WERI-Rb-1 (cell line): ENCODE data around the gene EID2.

Experiments
- DNase-seq: peaks from one replicate; pipeline ENCODE4 v3.0.0-alpha.2; 2020
- H3K27ac ChIP-seq: fragments of 250-450 bp; sonication (Bioruptor Pico); 2 replicates; pipeline ENCODE4 v1.5.1; 2020; ENCODE audit warnings: mild to moderate bottlenecking, moderate library complexity
- H3K27me3 ChIP-seq: fragments of 250-450 bp; sonication (Bioruptor Pico); 2 replicates; pipeline ENCODE4 v1.5.1; 2021; ENCODE audit warnings: mild to moderate bottlenecking, low read depth, moderate library complexity; ENCODE audit not compliant: insufficient read depth, severe bottlenecking
- H3K36me3 ChIP-seq: fragments of 250-450 bp; sonication (Bioruptor Pico); 2 replicates; pipeline ENCODE4 v1.5.1; 2020; ENCODE audit warnings: mild to moderate bottlenecking, moderate library complexity
- H3K4me3 ChIP-seq: 2 replicates; pipeline ENCODE4 v1.5.1; 2011; ENCODE audit warnings: low read depth, mild to moderate bottlenecking, control low read depth, low read length
- H3K9me3 ChIP-seq: fragments of 250-450 bp; sonication (Bioruptor Pico); 2 replicates; pipeline ENCODE4 v1.5.1; 2021; ENCODE audit warnings: mild to moderate bottlenecking, moderate library complexity; ENCODE audit not compliant: severe bottlenecking
- TF ChIP-seq, protein P1 (sequence below): IDR thresholded peaks from 2 replicates; pipeline ENCODE4 v1.5.1; 2011; ENCODE audit warnings: low read depth, mild to moderate bottlenecking, control low read depth, inconsistent platforms, low read length

Gene EID2, protein sequence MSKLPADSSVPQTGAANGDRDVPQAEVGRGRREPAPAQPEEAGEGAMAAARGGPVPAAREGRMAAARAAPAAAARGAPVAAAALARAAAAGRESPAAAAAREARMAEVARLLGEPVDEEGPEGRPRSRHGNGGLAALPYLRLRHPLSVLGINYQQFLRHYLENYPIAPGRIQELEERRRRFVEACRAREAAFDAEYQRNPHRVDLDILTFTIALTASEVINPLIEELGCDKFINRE

DNA sequence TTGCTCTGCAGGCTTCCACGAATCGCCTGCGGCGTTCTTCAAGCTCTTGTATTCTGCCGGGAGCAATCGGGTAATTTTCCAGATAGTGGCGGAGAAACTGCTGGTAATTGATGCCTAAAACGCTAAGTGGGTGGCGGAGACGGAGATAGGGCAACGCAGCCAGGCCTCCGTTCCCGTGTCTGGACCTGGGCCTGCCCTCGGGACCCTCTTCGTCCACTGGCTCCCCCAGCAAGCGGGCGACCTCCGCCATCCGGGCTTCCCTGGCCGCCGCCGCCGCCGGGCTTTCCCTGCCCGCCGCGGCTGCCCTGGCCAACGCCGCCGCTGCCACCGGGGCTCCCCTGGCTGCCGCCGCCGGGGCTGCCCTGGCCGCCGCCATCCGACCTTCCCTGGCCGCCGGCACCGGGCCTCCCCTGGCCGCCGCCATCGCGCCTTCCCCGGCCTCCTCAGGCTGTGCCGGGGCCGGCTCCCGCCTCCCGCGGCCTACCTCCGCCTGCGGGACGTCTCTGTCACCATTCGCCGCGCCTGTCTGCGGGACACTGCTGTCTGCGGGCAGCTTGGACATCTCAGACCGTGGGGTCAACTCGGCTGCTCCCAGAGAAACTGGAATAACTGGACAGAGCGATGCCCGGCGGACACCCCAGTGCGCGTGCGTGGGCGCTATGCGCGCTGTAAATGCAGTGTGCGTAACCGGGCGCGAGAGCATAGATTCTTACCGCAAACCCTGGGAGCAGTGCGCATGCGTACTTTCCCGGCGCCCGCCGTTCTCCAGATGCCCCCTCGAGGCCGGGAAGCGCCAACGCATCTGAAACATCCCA, at the start of gene EID2:
EID2 (minus strand) TSS at position 644 of the 815 bp plus-strand sequence; CDS start at position 562, 82 bp downstream.
- no peaks in the 10 kb centered on the region for H3K27me3 ChIP-seq
- H3K27ac ChIP-seq = peak within 1 kb of the TSS; percentile 85
- H3K9me3 ChIP-seq = no peaks in the 10 kb centered on the region
- TF ChIP-seq, protein P1, sequence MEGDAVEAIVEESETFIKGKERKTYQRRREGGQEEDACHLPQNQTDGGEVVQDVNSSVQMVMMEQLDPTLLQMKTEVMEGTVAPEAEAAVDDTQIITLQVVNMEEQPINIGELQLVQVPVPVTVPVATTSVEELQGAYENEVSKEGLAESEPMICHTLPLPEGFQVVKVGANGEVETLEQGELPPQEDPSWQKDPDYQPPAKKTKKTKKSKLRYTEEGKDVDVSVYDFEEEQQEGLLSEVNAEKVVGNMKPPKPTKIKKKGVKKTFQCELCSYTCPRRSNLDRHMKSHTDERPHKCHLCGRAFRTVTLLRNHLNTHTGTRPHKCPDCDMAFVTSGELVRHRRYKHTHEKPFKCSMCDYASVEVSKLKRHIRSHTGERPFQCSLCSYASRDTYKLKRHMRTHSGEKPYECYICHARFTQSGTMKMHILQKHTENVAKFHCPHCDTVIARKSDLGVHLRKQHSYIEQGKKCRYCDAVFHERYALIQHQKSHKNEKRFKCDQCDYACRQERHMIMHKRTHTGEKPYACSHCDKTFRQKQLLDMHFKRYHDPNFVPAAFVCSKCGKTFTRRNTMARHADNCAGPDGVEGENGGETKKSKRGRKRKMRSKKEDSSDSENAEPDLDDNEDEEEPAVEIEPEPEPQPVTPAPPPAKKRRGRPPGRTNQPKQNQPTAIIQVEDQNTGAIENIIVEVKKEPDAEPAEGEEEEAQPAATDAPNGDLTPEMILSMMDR = peak; percentile 59
- no peaks in the 10 kb centered on the region; the same call in 1 of the 2 replicates for H3K36me3 ChIP-seq
- DNase-seq = peak; percentile 93
- H3K4me3 ChIP-seq = peak within 1 kb of the TSS; percentile 92

DNA sequence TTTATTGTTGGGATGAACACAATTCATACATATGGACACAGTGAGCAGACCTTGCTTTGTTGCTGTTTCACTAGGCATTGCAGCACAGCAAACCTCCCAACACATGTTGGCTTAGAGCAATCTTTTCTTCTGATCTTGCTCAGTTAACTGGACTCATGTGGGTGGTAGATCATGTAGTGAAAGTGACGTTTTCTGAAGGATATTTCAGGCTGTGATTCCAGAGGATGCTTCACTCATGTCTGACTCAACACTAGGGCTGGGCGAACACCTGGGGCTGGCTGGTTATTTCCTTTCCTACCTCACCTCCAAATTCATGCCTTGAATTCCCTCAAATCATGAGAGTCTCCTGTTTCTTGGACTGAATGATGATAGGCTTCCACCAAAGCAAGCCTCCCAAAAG, 48.1 kb upstream of the EID2 start:
- TF ChIP-seq, protein P1 = no peak
- no peaks in the 10 kb centered on the region for H3K36me3 ChIP-seq
- H3K4me3 ChIP-seq = no peak overlapping the region
- no peak overlapping the region for H3K27ac ChIP-seq
- H3K27me3 ChIP-seq = peaks cover 72% of the 10 kb centered on the region
- no peaks in the 10 kb centered on the region for H3K9me3 ChIP-seq
- DNase-seq = no peak

DNA sequence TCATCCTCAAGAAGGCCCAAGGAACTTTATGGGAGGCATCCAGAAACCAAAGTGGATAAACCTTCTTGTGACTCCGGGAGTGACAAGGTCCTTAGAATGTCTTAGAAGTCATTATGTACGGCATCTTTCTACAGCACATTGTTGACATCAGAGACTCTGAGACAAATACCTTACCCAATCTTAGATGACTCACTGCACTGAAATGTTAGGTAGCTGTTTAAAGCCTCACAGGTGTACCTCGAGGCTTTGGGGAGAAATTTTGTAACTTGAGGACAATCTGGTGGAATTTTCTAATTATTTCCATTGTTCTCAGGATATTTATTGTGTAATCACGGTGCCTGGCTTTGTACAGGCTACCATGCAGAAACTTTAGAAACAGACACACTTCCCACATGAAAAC, 47.5 kb upstream of the EID2 start:
- Histone ChIP-seq H3K9me3 (no peaks in the 10 kb centered on the region), H3K4me3 (no peak overlapping the region), H3K36me3 (no peaks in the 10 kb centered on the region), H3K27me3 (peaks cover 70% of the 10 kb centered on the region), H3K27ac (no peak overlapping the region)
- DNase-seq = no peak
- TF ChIP-seq, protein P1 = no peak

DNA sequence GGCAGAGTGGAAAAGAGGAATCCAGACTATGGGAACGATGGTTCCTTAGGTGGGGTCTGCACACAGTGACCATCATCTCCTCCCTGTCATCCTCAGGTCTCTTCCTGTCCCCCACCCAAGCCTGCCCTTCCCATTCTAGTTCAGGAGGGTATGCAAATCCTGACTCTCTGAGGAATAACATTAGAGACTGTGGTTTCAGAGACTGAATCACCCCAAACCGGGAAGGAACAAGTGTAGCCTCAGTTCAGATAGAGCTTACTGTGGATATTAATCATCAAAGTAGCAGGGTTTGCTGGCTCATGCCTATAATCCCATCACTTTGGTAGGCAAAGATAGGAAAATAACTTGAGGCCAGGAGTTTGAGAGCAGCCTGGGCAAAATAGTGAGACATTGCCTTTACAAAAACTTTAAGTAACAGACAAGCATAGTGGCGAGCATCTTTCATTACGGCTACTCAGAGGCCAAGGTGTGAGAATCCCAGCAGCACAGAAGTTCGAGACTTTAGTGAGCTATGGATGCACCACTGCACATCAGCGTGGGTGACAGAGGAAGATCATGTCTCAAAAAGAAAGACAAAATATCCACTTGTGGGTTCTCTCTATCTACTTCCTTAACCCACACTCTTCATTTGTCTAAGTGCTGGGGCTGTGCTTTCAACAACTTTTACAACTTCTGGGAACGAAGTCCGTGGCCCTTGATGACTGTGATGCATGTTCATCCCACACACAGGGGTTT, 43.1 kb upstream of the EID2 start:
- H3K4me3 ChIP-seq = no peak overlapping the region
- DNase-seq = no peak
- no peak overlapping the region for H3K27ac ChIP-seq
- H3K36me3 ChIP-seq = no peaks in the 10 kb centered on the region
- H3K9me3 ChIP-seq = peaks cover 2% of the 10 kb centered on the region
- TF ChIP-seq, protein P1 = no peak
- peaks cover 46% of the 10 kb centered on the region for H3K27me3 ChIP-seq

DNA sequence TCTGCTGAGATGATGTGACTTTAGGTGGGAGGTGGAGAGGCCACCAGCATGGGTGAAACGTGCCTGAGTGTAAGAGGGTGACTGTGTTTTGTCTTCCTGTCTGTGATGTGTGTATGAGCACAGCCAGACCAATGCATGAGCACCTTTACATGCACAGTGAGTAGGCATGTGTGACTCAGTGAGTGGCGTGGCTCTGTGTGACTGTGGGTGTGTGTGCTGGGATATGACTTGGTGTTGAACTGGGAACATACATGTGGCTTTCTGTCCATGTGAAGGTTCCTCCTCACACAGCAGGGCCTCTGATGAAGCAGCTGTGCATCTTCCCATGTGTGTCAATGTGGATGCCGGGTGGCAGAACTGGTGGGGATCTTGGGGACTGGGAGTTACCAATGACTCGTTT, 42.5 kb upstream of the EID2 start:
- no peak for DNase-seq
- Histone ChIP-seq H3K27ac (no peak overlapping the region), H3K9me3 (peaks cover 2% of the 10 kb centered on the region), H3K36me3 (no peaks in the 10 kb centered on the region), H3K27me3 (peaks cover 44% of the 10 kb centered on the region), H3K4me3 (no peak overlapping the region)
- TF ChIP-seq, protein P1 = no peak
